Astrocyte of the cerebellum (primary cell): ENCODE data around the gene CCDC158.
"Not testable (repeated sequence)": the region's sequence is repeated elsewhere in the genome, so short reads cannot be mapped to it uniquely, and the experiment has no call there.

Source experiments
- DNase-seq: peaks from one replicate; pipeline ENCODE4 v3.0.0-alpha.2; 2011; ENCODE audit warnings: low read depth
- H3K4me3 ChIP-seq: 2 replicates; pipeline ENCODE4 v1.5.1; 2011; ENCODE audit warnings: mild to moderate bottlenecking, low read depth, low read length, moderate library complexity
- CTCF ChIP-seq: IDR thresholded peaks from 2 replicates; pipeline ENCODE4 v1.5.1; 2012; ENCODE audit warnings: low read length, low read depth, moderate library complexity, mild to moderate bottlenecking; ENCODE audit errors: missing control alignments
- in situ Hi-C: cut with HindIII; loops from 2 replicates; pipeline ENCODE4 v1.10.0; 2017; ENCODE audit warnings: low sequenced_read_pairs

CCDC158 gene

GRCh38 chr4:76363556-76364290 is 57.2 kb downstream of the CCDC158 start:
- DNase-seq, result no peak
- no peak for TF ChIP-seq CTCF
- no peak overlapping the region for H3K4me3 ChIP-seq
- in situ Hi-C loops, result no loop called here

GRCh38 chr4:76361689-76362412 is 59.1 kb downstream of the CCDC158 start:
- no peak overlapping the region for H3K4me3 ChIP-seq
- in situ Hi-C loops, result no loop called here
- TF ChIP-seq CTCF, result no peak
- no peak for DNase-seq

GRCh38 chr4:76359881-76360466 is 61.0 kb downstream of the CCDC158 start:
- DNase-seq, in situ Hi-C loops, H3K4me3 ChIP-seq: not testable (repeated sequence)

GRCh38 chr4:76357981-76358380 is 63.0 kb downstream of the CCDC158 start:
- no peak for TF ChIP-seq CTCF
- DNase-seq, result no peak
- in situ Hi-C loops, result no loop called here
- no peak overlapping the region for H3K4me3 ChIP-seq

- in situ Hi-C loops, result no loop called here
- no peak for TF ChIP-seq CTCF
- H3K4me3 ChIP-seq, result no peak overlapping the region
- DNase-seq, result no peak
These were observed 66.1 kb downstream of the CCDC158 start for GRCh38 chr4:76354517-76355473.

- in situ Hi-C loops, result no loop called here
- TF ChIP-seq CTCF, result no peak
- H3K4me3 ChIP-seq, result no peak overlapping the region
- DNase-seq, result no peak
These were observed 78.1 kb downstream of the CCDC158 start for GRCh38 chr4:76342803-76343202.
